Neuronal stem cell (in vitro differentiated cells): ENCODE data around the gene NCOA4.
"Not testable (repeated sequence)": the region's sequence is repeated elsewhere in the genome, so short reads cannot be mapped to it uniquely, and the experiment has no call there.

Source experiments
- DNase-seq: peaks from one replicate; pipeline ENCODE4 v3.0.0-alpha.2; 2013; ENCODE audit warnings: low spot score
- H2AFZ ChIP-seq: one replicate; pipeline ENCODE4 v1.6.1; 2013; ENCODE audit warnings: mild to moderate bottlenecking, low read length, inconsistent platforms
- H2AK5ac ChIP-seq: 2 replicates; pipeline ENCODE4 v1.6.1; 2013; ENCODE audit warnings: low read depth, mild to moderate bottlenecking, inconsistent platforms, low read length, moderate library complexity, mixed read lengths
- H2BK120ac ChIP-seq: 2 replicates; pipeline ENCODE4 v1.6.1; 2013; ENCODE audit warnings: low read depth, mild to moderate bottlenecking, inconsistent platforms, low read length, moderate library complexity, mixed read lengths
- H2BK12ac ChIP-seq: one replicate; pipeline ENCODE4 v1.6.1; 2013; ENCODE audit warnings: low read length, inconsistent platforms
- H2BK15ac ChIP-seq: 2 replicates; pipeline ENCODE4 v1.6.1; 2013; ENCODE audit warnings: mild to moderate bottlenecking, low read length, inconsistent platforms, mixed read lengths
- H2BK5ac ChIP-seq: one replicate; pipeline ENCODE4 v1.6.1; 2013; ENCODE audit warnings: inconsistent platforms, mild to moderate bottlenecking, low read length, moderate library complexity
- H3K14ac ChIP-seq: one replicate; pipeline ENCODE4 v1.6.1; 2013; ENCODE audit warnings: low read length, inconsistent platforms
- H3K18ac ChIP-seq: 2 replicates; pipeline ENCODE4 v1.6.1; 2013; ENCODE audit warnings: low read length, inconsistent platforms
- H3K23ac ChIP-seq: 2 replicates; pipeline ENCODE4 v1.6.1; 2013; ENCODE audit warnings: low read depth, mild to moderate bottlenecking, mixed read lengths, low read length, inconsistent platforms; ENCODE audit not compliant: poor library complexity
- H3K27ac ChIP-seq: replicated peaks from 3 replicates; pipeline ENCODE4 v1.5.1; 2013; ENCODE audit warnings: low read length, inconsistent platforms
- H3K27me3 ChIP-seq, 3 experiments: 2 replicates each; pipeline ENCODE4 v1.6.1; 2013; ENCODE audit warnings: low read length in 3 of 3, mild to moderate bottlenecking in 2 of 3, inconsistent platforms in 1 of 3, low read depth in 1 of 3, mixed read lengths in 1 of 3, moderate library complexity in 1 of 3; ENCODE audit not compliant: control insufficient read depth in 3 of 3, insufficient read depth in 3 of 3
- H3K36me3 ChIP-seq, 2 donors: replicated peaks in 1 of 2; 2 replicates each; pipeline ENCODE4 v1.6.1; 2013; ENCODE audit warnings: low read length in 2 of 2; ENCODE audit not compliant: control insufficient read depth in 2 of 2, insufficient read depth in 2 of 2
- H3K4ac ChIP-seq: 2 replicates; pipeline ENCODE4 v1.6.1; 2013; ENCODE audit warnings: inconsistent platforms, mild to moderate bottlenecking, low read length, moderate library complexity
- H3K4me1 ChIP-seq, 2 donors: 1 replicate in 1 of 2; 2 replicates in 1 of 2; pipeline ENCODE4 v1.6.1; 2013; ENCODE audit warnings: low read length in 2 of 2, low read depth in 1 of 2; ENCODE audit not compliant: control insufficient read depth in 2 of 2, insufficient read depth in 1 of 2
- H3K4me2 ChIP-seq: one replicate; pipeline ENCODE4 v1.6.1; 2013; ENCODE audit warnings: mild to moderate bottlenecking, low read length, inconsistent platforms; ENCODE audit not compliant: insufficient read depth, poor library complexity, severe bottlenecking
- H3K4me3 ChIP-seq, 2 donors: 2 replicates each; pipeline ENCODE4 v1.5.1; 2013; ENCODE audit warnings: low read length in 2 of 2, mild to moderate bottlenecking in 2 of 2, inconsistent platforms in 1 of 2, moderate library complexity in 1 of 2
- H3K79me1 ChIP-seq: one replicate; pipeline ENCODE4 v1.6.1; 2013; ENCODE audit warnings: low read depth, mild to moderate bottlenecking, inconsistent platforms, low read length, moderate library complexity
- H3K9ac ChIP-seq: one replicate; pipeline ENCODE4 v1.6.1; 2013; ENCODE audit warnings: mild to moderate bottlenecking, low read depth, low read length, inconsistent platforms; ENCODE audit not compliant: poor library complexity
- H3K9me3 ChIP-seq, 2 donors: replicated peaks in 1 of 2; 2 replicates each; pipeline versions ENCODE3 to v1.6.1; 2013; ENCODE audit warnings: low read length in 2 of 2, mild to moderate bottlenecking in 2 of 2, inconsistent platforms in 1 of 2, low read depth in 1 of 2, mixed read lengths in 1 of 2, moderate library complexity in 1 of 2; ENCODE audit not compliant: control insufficient read depth in 2 of 2, insufficient read depth in 1 of 2
- H4K8ac ChIP-seq: one replicate; pipeline ENCODE4 v1.6.1; 2013; ENCODE audit warnings: low read depth, mild to moderate bottlenecking, inconsistent platforms, low read length, moderate library complexity
- H4K91ac ChIP-seq: one replicate; pipeline ENCODE4 v1.6.1; 2013; ENCODE audit warnings: low read length, low read depth, mild to moderate bottlenecking, inconsistent platforms; ENCODE audit not compliant: poor library complexity
- WGBS, 2 donors: extraction: QIAGEN DNeasy Blood & Tissue Kit; methylation state at CpG; one replicate each; pipeline ENCODE4 v1.1.7; 2013; ENCODE audit warnings: missing lambda C conversion rate in 2 of 2, mixed read lengths in 1 of 2; ENCODE audit not compliant: insufficient read length in 2 of 2, insufficient replicate concordance in 1 of 2; ENCODE audit errors: extremely low coverage in 2 of 2; 5-methylcytosine and 5-hydroxymethylcytosine counted together

NCOA4 gene

GRCh38 chr10:46005383-46005782, 25.0 kb downstream of the NCOA4 start:
- Histone ChIP-seq H3K79me1 (no peaks in the 10 kb centered on the region), H2BK15ac (no peak overlapping the region), H2BK5ac (no peak overlapping the region), H2AK5ac (no peak overlapping the region), H4K8ac (no peak overlapping the region), H3K27ac (no peak overlapping the region), H3K4me2 (no peak overlapping the region), H3K36me3 (peaks cover 15 to 100% of the 10 kb centered on the region in 2 donors), H2BK12ac (no peak overlapping the region), H3K9ac (no peak overlapping the region), H3K14ac (no peak overlapping the region), H3K27me3 (no peaks in the 10 kb centered on the region), H2BK120ac (no peak overlapping the region), H3K23ac (no peak overlapping the region), H3K18ac (no peak overlapping the region), H4K91ac (no peak overlapping the region), H2AFZ (no peak overlapping the region), H3K4me1 (no peaks in the 10 kb centered on the region), H3K4ac (no peak overlapping the region), H3K4me3 (no peak overlapping the region), H3K9me3 (peaks cover 0 to 5% of the 10 kb centered on the region in 2 donors)
- no peak for DNase-seq
- no CpG with 5 or more reads among the region's 4 CpGs for WGBS, 2 donors

- Histone ChIP-seq H3K14ac (no peak overlapping the region), H2BK120ac (no peak overlapping the region), H3K4me3 (no peak overlapping the region), H3K36me3 (peaks cover 16 to 99% of the 10 kb centered on the region in 2 donors), H2BK5ac (no peak overlapping the region), H2BK12ac (no peak overlapping the region), H3K23ac (no peak overlapping the region), H3K79me1 (no peaks in the 10 kb centered on the region), H4K91ac (no peak overlapping the region), H2AK5ac (no peak overlapping the region), H3K9me3 (peaks cover 0 to 5% of the 10 kb centered on the region in 2 donors), H3K9ac (no peak overlapping the region), H3K27ac (no peak overlapping the region), H2BK15ac (no peak overlapping the region), H2AFZ (no peak overlapping the region), H3K4me1 (no peaks in the 10 kb centered on the region), H3K18ac (no peak overlapping the region), H4K8ac (no peak overlapping the region), H3K4me2 (no peak overlapping the region), H3K27me3 (no peaks in the 10 kb centered on the region), H3K4ac (no peak overlapping the region)
- WGBS, 2 donors: no CpG with 5 or more reads among the region's 2 CpGs
- no peak for DNase-seq
These were observed 25.5 kb downstream of the NCOA4 start for GRCh38 chr10:46004963-46005362.

- H2AFZ ChIP-seq: no peak overlapping the region
- no peak overlapping the region for H4K91ac ChIP-seq
- H3K14ac ChIP-seq: no peak overlapping the region
- H3K4me3 ChIP-seq: no peak overlapping the region
- H4K8ac ChIP-seq: no peak overlapping the region
- no peaks in the 10 kb centered on the region for H3K27me3 ChIP-seq
- no peak overlapping the region for H2AK5ac ChIP-seq
- H2BK5ac ChIP-seq: no peak overlapping the region
- no peak overlapping the region for H3K4me2 ChIP-seq
- WGBS, 2 donors: no CpG with 5 or more reads among the region's 9 CpGs
- H3K79me1 ChIP-seq: no peaks in the 10 kb centered on the region
- no peak for DNase-seq
- no peak overlapping the region for H2BK12ac ChIP-seq
- H3K36me3 ChIP-seq: peaks cover 14 to 94% of the 10 kb centered on the region in 2 donors
- no peak overlapping the region for H3K4ac ChIP-seq
- peaks cover 0 to 5% of the 10 kb centered on the region in 2 donors for H3K9me3 ChIP-seq
- no peak overlapping the region for H2BK120ac ChIP-seq
- no peak overlapping the region for H3K9ac ChIP-seq
- H3K27ac ChIP-seq: no peak overlapping the region
- no peak overlapping the region for H2BK15ac ChIP-seq
- H3K18ac ChIP-seq: no peak overlapping the region
- H3K23ac ChIP-seq: no peak overlapping the region
- no peaks in the 10 kb centered on the region for H3K4me1 ChIP-seq
These were observed 27.3 kb downstream of the NCOA4 start for GRCh38 chr10:46002916-46003693.

- not testable (repeated sequence) for H3K4ac ChIP-seq, H3K9ac ChIP-seq, H3K4me3 ChIP-seq, H3K27me3 ChIP-seq, DNase-seq, H3K14ac ChIP-seq, H2BK120ac ChIP-seq, H2BK12ac ChIP-seq, H3K23ac ChIP-seq, H3K79me1 ChIP-seq, H3K18ac ChIP-seq, H3K4me1 ChIP-seq, H3K27ac ChIP-seq, H3K4me2 ChIP-seq, H4K91ac ChIP-seq, H2BK15ac ChIP-seq, H2AK5ac ChIP-seq, H3K9me3 ChIP-seq, H2AFZ ChIP-seq, H2BK5ac ChIP-seq, H4K8ac ChIP-seq
- peaks cover 17 to 94% of the 10 kb centered on the region in 2 donors for H3K36me3 ChIP-seq
- no CpG with 5 or more reads among the region's 7 CpGs for WGBS, 2 donors
These were observed 28.2 kb downstream of the NCOA4 start for GRCh38 chr10:46002189-46002687.
